NB4 (cell line): ENCODE measurements around the gene GPR156.

Experiments
- CTCF ChIP-seq: IDR thresholded peaks from one replicate; pipeline ENCODE4 v1.5.1; 2012; ENCODE audit warnings: low read depth, low read length
- POLR2A ChIP-seq: IDR thresholded peaks from 2 replicates; pipeline ENCODE4 v1.6.1; 2011; ENCODE audit warnings: mild to moderate bottlenecking; ENCODE audit not compliant: insufficient read length; ENCODE audit errors: extremely low read depth

- no peak for TF ChIP-seq POLR2A
- TF ChIP-seq CTCF = no peak
These were observed 70.8 kb downstream of the GPR156 start for GRCh38 chr3:120214176-120214575.
